SIG-M5 (cell line): ENCODE data around the gene PTTG1IP.
"Not testable (repeated sequence)": the region's sequence is repeated elsewhere in the genome, so short reads cannot be mapped to it uniquely, and the experiment has no call there.

ENCODE experiments used
- DNase-seq: peaks from one replicate; lab custom pipeline; 2025; lab: John Stamatoyannopoulos, UW

PTTG1IP gene

GRCh38 chr21:44845418-44846223 is 27.9 kb downstream of the PTTG1IP start:
- DNase-seq: no peak

GRCh38 chr21:44844256-44844655 is 29.2 kb downstream of the PTTG1IP start:
- no peak for DNase-seq

GRCh38 chr21:44842721-44843445 is 30.6 kb downstream of the PTTG1IP start:
- DNase-seq: no peak

- DNase-seq: no peak
Measured at GRCh38 chr21:44842087-44842486, 31.4 kb downstream of the PTTG1IP start.

GRCh38 chr21:44840771-44841170 is 32.7 kb downstream of the PTTG1IP start:
- no peak for DNase-seq

- no peak for DNase-seq
Measured at GRCh38 chr21:44838951-44839350, 34.5 kb downstream of the PTTG1IP start.

- no peak for DNase-seq
Measured at GRCh38 chr21:44838039-44838895, 35.2 kb downstream of the PTTG1IP start.

GRCh38 chr21:44837537-44837936 is 36.0 kb downstream of the PTTG1IP start:
- DNase-seq: no peak

GRCh38 chr21:44836666-44837471 is 36.6 kb downstream of the PTTG1IP start:
- DNase-seq: no peak

GRCh38 chr21:44836349-44836665 is 37.2 kb downstream of the PTTG1IP start:
- DNase-seq: no peak

- no peak for DNase-seq
Measured at GRCh38 chr21:44835647-44835973, 37.9 kb downstream of the PTTG1IP start.

- no peak for DNase-seq
Measured at GRCh38 chr21:44834951-44835646, 38.4 kb downstream of the PTTG1IP start.

- DNase-seq: no peak
Measured at GRCh38 chr21:44834231-44834950, 39.1 kb downstream of the PTTG1IP start.

GRCh38 chr21:44833663-44834062 is 39.8 kb downstream of the PTTG1IP start:
- DNase-seq: no peak

GRCh38 chr21:44832516-44833255 is 40.8 kb downstream of the PTTG1IP start:
- not testable (repeated sequence) for DNase-seq

GRCh38 chr21:44831227-44831860 is 42.1 kb downstream of the PTTG1IP start:
- DNase-seq: no peak

GRCh38 chr21:44829507-44830092 is 43.9 kb downstream of the PTTG1IP start:
- no peak for DNase-seq

- no peak for DNase-seq
Measured at GRCh38 chr21:44828362-44829056, 45.0 kb downstream of the PTTG1IP start.
